ENCODE data around the gene CCDC7. TPM values are rescaled to one million over a fixed set of nuclear protein-coding genes. Genes with fewer than 3 reads are reported as not detected.

CCDC7 gene
- total and polyA plus RNA-seq, 2 experiments from 2014 or later, result 0.83 to 1.6 TPM

DNA sequence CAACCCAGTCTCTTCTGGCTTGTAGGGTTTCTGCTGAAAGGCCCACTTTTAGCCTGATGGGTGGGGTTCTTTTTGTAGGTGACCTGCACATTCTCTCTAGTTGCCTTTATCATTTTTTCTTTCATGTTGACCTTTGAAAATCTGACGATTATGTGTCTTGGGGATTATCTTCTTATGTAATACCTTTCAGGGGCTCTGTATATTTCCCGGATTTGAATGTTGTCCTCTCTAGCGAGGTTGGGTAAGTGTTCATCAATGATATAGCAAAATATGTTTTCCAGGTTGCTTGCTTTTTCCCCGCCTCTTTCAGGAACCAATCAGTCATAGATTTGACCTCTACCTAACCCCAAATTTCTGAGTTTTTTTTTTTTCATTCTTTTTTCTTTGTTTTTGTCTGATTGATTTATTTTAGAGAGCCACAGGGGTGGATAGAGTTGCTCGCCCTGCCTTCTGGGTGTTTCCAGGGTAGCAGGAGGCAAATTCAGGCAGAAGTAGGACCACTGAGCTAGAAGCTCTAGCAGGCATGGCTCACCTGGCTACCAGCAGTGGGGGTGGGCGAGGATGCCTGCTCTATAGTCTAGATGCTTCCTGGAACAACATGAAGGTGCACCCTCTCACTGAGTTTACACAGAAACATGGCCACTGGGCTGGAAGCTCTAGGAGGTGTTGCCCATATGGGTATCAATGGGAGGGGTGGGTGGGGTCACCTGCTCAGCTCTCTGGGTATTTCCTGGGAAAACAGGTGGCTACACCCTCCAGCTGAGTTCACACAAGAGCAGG is 94.9 kb downstream of the CCDC7 start:
- no peaks in the 10 kb centered on the region for H3K27me3 Mint-ChIP-seq (ENCODE audit: insufficient read depth, low read depth, poor library complexity)
- ATAC-seq (no peak), DNase-seq (ENCODE audit: low spot score) (no peak)
- Histone ChIP-seq H3K4me1 (ENCODE audit: insufficient read depth) (no peaks in the 10 kb centered on the region), H3K27ac (ENCODE audit: low read depth) (no peak overlapping the region), H4K20me1 (replicated peaks; ENCODE audit: insufficient read depth) (no peaks in the 10 kb centered on the region), H3K4me2 (no peak overlapping the region), H3F3A (replicated peaks; ENCODE audit: low read depth) (no peaks in the 10 kb centered on the region), H2AFZ (no peak overlapping the region), H3K4me3 (no peak overlapping the region), H3K9me2 (ENCODE audit: insufficient read depth) (peaks cover 3% of the 10 kb centered on the region; the same call in 1 of the 2 replicates), H3K27me3 (ENCODE audit: insufficient read depth) (no peaks in the 10 kb centered on the region), H3K36me3 (ENCODE audit: insufficient read depth) (no peaks in the 10 kb centered on the region), H3K79me2 (replicated peaks; ENCODE audit: insufficient read depth) (no peaks in the 10 kb centered on the region)
- no peak overlapping the region for H3K4me3 Mint-ChIP-seq
- H3K36me3 Mint-ChIP-seq (ENCODE audit: low read depth), result no peaks in the 10 kb centered on the region
- H3K9me3 Mint-ChIP-seq, result peaks cover 2% of the 10 kb centered on the region; the same call in 1 of the 3 replicates
- no peak overlapping the region for H3K27ac Mint-ChIP-seq
- TF ChIP-seq ZNF114 (CRISPR knock-in tag; IDR thresholded peaks at IDR 0.05) (no peak), EZH2 (IDR thresholded peaks at IDR 0.05; ENCODE audit: low read depth, unreplicated experiment) (no peak), NANOG (IDR thresholded peaks at IDR 0.05; ENCODE audit: borderline replicate concordance) (no peak), POLR2AphosphoS5 (IDR thresholded peaks at IDR 0.05; ENCODE audit: low read depth) (no peak), EZH2phosphoT487 (IDR thresholded peaks at IDR 0.05; ENCODE audit: unreplicated experiment) (no peak), ZNF331 (CRISPR knock-in tag; IDR thresholded peaks at IDR 0.05; ENCODE audit: low read depth) (no peak), JUNB (IDR thresholded peaks at IDR 0.05; ENCODE audit: unreplicated experiment) (no peak), CREB1 (CRISPR knock-in tag; IDR thresholded peaks at IDR 0.05; ENCODE audit: low read depth) (no peak), STAT1 (IDR thresholded peaks at IDR 0.05; ENCODE audit: unreplicated experiment) (no peak)
- TF ChIP-seq, protein P1, sequence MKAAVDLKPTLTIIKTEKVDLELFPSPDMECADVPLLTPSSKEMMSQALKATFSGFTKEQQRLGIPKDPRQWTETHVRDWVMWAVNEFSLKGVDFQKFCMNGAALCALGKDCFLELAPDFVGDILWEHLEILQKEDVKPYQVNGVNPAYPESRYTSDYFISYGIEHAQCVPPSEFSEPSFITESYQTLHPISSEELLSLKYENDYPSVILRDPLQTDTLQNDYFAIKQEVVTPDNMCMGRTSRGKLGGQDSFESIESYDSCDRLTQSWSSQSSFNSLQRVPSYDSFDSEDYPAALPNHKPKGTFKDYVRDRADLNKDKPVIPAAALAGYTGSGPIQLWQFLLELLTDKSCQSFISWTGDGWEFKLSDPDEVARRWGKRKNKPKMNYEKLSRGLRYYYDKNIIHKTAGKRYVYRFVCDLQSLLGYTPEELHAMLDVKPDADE (IDR thresholded peaks at IDR 0.05), result no peak
- TF ChIP-seq, protein P2, sequence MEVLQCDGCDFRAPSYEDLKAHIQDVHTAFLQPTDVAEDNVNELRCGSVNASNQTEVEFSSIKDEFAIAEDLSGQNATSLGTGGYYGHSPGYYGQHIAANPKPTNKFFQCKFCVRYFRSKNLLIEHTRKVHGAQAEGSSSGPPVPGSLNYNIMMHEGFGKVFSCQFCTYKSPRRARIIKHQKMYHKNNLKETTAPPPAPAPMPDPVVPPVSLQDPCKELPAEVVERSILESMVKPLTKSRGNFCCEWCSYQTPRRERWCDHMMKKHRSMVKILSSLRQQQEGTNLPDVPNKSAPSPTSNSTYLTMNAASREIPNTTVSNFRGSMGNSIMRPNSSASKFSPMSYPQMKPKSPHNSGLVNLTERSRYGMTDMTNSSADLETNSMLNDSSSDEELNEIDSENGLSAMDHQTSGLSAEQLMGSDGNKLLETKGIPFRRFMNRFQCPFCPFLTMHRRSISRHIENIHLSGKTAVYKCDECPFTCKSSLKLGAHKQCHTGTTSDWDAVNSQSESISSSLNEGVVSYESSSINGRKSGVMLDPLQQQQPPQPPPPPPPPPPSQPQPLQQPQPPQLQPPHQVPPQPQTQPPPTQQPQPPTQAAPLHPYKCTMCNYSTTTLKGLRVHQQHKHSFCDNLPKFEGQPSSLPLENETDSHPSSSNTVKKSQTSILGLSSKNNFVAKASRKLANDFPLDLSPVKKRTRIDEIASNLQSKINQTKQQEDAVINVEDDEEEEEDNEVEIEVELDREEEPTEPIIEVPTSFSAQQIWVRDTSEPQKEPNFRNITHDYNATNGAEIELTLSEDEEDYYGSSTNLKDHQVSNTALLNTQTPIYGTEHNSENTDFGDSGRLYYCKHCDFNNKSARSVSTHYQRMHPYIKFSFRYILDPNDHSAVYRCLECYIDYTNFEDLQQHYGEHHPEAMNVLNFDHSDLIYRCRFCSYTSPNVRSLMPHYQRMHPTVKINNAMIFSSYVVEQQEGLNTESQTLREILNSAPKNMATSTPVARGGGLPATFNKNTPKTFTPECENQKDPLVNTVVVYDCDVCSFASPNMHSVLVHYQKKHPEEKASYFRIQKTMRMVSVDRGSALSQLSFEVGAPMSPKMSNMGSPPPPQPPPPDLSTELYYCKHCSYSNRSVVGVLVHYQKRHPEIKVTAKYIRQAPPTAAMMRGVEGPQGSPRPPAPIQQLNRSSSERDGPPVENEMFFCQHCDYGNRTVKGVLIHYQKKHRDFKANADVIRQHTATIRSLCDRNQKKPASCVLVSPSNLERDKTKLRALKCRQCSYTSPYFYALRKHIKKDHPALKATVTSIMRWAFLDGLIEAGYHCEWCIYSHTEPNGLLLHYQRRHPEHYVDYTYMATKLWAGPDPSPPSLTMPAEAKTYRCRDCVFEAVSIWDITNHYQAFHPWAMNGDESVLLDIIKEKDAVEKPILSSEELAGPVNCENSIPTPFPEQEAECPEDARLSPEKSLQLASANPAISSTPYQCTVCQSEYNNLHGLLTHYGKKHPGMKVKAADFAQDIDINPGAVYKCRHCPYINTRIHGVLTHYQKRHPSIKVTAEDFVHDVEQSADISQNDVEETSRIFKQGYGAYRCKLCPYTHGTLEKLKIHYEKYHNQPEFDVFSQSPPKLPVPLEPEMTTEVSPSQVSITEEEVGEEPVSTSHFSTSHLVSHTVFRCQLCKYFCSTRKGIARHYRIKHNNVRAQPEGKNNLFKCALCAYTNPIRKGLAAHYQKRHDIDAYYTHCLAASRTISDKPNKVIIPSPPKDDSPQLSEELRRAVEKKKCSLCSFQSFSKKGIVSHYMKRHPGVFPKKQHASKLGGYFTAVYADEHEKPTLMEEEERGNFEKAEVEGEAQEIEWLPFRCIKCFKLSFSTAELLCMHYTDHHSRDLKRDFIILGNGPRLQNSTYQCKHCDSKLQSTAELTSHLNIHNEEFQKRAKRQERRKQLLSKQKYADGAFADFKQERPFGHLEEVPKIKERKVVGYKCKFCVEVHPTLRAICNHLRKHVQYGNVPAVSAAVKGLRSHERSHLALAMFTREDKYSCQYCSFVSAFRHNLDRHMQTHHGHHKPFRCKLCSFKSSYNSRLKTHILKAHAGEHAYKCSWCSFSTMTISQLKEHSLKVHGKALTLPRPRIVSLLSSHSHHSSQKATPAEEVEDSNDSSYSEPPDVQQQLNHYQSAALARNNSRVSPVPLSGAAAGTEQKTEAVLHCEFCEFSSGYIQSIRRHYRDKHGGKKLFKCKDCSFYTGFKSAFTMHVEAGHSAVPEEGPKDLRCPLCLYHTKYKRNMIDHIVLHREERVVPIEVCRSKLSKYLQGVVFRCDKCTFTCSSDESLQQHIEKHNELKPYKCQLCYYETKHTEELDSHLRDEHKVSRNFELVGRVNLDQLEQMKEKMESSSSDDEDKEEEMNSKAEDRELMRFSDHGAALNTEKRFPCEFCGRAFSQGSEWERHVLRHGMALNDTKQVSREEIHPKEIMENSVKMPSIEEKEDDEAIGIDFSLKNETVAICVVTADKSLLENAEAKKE (CRISPR knock-in tag; IDR thresholded peaks at IDR 0.05), result no peak
- TF ChIP-seq, protein P3, sequence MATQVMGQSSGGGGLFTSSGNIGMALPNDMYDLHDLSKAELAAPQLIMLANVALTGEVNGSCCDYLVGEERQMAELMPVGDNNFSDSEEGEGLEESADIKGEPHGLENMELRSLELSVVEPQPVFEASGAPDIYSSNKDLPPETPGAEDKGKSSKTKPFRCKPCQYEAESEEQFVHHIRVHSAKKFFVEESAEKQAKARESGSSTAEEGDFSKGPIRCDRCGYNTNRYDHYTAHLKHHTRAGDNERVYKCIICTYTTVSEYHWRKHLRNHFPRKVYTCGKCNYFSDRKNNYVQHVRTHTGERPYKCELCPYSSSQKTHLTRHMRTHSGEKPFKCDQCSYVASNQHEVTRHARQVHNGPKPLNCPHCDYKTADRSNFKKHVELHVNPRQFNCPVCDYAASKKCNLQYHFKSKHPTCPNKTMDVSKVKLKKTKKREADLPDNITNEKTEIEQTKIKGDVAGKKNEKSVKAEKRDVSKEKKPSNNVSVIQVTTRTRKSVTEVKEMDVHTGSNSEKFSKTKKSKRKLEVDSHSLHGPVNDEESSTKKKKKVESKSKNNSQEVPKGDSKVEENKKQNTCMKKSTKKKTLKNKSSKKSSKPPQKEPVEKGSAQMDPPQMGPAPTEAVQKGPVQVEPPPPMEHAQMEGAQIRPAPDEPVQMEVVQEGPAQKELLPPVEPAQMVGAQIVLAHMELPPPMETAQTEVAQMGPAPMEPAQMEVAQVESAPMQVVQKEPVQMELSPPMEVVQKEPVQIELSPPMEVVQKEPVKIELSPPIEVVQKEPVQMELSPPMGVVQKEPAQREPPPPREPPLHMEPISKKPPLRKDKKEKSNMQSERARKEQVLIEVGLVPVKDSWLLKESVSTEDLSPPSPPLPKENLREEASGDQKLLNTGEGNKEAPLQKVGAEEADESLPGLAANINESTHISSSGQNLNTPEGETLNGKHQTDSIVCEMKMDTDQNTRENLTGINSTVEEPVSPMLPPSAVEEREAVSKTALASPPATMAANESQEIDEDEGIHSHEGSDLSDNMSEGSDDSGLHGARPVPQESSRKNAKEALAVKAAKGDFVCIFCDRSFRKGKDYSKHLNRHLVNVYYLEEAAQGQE (IDR thresholded peaks at IDR 0.05; ENCODE audit: unreplicated experiment), result no peak
- TF ChIP-seq, protein P4, sequence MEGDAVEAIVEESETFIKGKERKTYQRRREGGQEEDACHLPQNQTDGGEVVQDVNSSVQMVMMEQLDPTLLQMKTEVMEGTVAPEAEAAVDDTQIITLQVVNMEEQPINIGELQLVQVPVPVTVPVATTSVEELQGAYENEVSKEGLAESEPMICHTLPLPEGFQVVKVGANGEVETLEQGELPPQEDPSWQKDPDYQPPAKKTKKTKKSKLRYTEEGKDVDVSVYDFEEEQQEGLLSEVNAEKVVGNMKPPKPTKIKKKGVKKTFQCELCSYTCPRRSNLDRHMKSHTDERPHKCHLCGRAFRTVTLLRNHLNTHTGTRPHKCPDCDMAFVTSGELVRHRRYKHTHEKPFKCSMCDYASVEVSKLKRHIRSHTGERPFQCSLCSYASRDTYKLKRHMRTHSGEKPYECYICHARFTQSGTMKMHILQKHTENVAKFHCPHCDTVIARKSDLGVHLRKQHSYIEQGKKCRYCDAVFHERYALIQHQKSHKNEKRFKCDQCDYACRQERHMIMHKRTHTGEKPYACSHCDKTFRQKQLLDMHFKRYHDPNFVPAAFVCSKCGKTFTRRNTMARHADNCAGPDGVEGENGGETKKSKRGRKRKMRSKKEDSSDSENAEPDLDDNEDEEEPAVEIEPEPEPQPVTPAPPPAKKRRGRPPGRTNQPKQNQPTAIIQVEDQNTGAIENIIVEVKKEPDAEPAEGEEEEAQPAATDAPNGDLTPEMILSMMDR (conservative IDR thresholded peaks at IDR 0.05; ENCODE audit: low read depth in 2 of 2), result no peak
- no peaks in the 10 kb centered on the region for H3K4me1 Mint-ChIP-seq

Measured in GM23338 (cell line).